ENCODE results near the gene BOLA3.
"Not testable (repeated sequence)": the region's sequence is repeated elsewhere in the genome, so short reads cannot be mapped to it uniquely, and the experiment has no call there.

Gene BOLA3

GRCh38 chr2:74148457-74149246 is 940 bp upstream of the BOLA3 start:
- no peak for DNase-seq

- peak in 1 of 2 experiments; percentile 33 for DNase-seq
Measured at GRCh38 chr2:74146929-74147726, 584 bp downstream of the BOLA3 start.

- DNase-seq: peak in 1 of 2 experiments; percentile 50
Measured at GRCh38 chr2:74142340-74142739, 5.4 kb downstream of the BOLA3 start.

GRCh38 chr2:74138600-74139323 is 8.9 kb downstream of the BOLA3 start:
- DNase-seq: no peak

GRCh38 chr2:74137651-74138599 is 9.8 kb downstream of the BOLA3 start:
- no peak for DNase-seq

GRCh38 chr2:74131901-74132300 is 15.8 kb downstream of the BOLA3 start:
- DNase-seq: no peak

GRCh38 chr2:74130211-74130995 is 17.3 kb downstream of the BOLA3 start:
- DNase-seq: no peak

GRCh38 chr2:74128206-74128605 is 19.5 kb downstream of the BOLA3 start:
- no peak for DNase-seq

- DNase-seq: not testable (repeated sequence)
Measured at GRCh38 chr2:74123955-74124354, 23.8 kb downstream of the BOLA3 start.

- DNase-seq: not testable (repeated sequence)
Measured at GRCh38 chr2:74121846-74122245, 25.9 kb downstream of the BOLA3 start.

- peak; percentile 71 to 81 for DNase-seq
Measured at GRCh38 chr2:74119912-74120825, 27.5 kb downstream of the BOLA3 start.

GRCh38 chr2:74119339-74119738 is 28.4 kb downstream of the BOLA3 start:
- DNase-seq: no peak

GRCh38 chr2:74111380-74111779 is 36.3 kb downstream of the BOLA3 start:
- no peak for DNase-seq

GRCh38 chr2:74110537-74110936 is 37.2 kb downstream of the BOLA3 start:
- no peak for DNase-seq

GRCh38 chr2:74109551-74109950 is 38.2 kb downstream of the BOLA3 start:
- DNase-seq: no peak

- no peak for DNase-seq
Measured at GRCh38 chr2:74107071-74107470, 40.6 kb downstream of the BOLA3 start.

- DNase-seq: no peak
Measured at GRCh38 chr2:74105413-74105812, 42.3 kb downstream of the BOLA3 start.

GRCh38 chr2:74104839-74105238 is 42.9 kb downstream of the BOLA3 start:
- no peak for DNase-seq

- DNase-seq: no peak
Measured at GRCh38 chr2:74103763-74104162, 43.9 kb downstream of the BOLA3 start.

GRCh38 chr2:74102516-74102915 is 45.2 kb downstream of the BOLA3 start:
- no peak for DNase-seq
